Neural progenitor cell (in vitro differentiated cells): ENCODE measurements around the gene APBB2.

Experiments used
- EZH2 ChIP-seq: fragments of 200-600 bp; sonication (generic); IDR thresholded peaks from 2 replicates; pipeline ENCODE4 v1.6.1; 2017; ENCODE audit warnings: antibody characterized with exemption, mild to moderate bottlenecking, moderate library complexity
- EZH2phosphoT487 ChIP-seq: fragments of 200-600 bp; sonication (generic); IDR thresholded peaks from 2 replicates; pipeline ENCODE4 v1.6.1; 2017; ENCODE audit warnings: antibody characterized with exemption
- TF ChIP-seq, protein P1 (sequence below): fragments of 200-600 bp; sonication (generic); IDR thresholded peaks from 2 replicates; pipeline ENCODE4 v1.5.1; 2017; ENCODE audit warnings: antibody characterized with exemption, mild to moderate bottlenecking

DNA sequence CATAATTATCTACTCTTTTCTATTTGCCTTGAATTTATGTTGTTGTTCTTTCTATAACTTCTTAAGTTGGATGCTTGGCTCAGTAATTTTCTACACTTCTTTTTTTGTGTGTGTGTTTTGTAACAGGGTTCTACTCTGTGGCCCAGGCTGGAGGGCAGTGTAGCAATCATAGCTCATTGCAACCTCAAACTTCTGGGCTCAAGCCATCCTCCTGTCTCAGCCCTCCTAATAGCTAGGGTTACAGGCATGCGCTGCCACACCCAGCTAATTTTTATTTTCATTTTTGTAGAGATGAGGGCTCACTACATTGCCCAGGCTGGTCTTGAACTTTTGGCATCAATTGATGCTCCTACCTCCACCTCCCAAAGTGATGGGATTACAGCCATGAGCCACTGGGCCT, 21.7 kb upstream of the APBB2 start:
- TF ChIP-seq, protein P1, sequence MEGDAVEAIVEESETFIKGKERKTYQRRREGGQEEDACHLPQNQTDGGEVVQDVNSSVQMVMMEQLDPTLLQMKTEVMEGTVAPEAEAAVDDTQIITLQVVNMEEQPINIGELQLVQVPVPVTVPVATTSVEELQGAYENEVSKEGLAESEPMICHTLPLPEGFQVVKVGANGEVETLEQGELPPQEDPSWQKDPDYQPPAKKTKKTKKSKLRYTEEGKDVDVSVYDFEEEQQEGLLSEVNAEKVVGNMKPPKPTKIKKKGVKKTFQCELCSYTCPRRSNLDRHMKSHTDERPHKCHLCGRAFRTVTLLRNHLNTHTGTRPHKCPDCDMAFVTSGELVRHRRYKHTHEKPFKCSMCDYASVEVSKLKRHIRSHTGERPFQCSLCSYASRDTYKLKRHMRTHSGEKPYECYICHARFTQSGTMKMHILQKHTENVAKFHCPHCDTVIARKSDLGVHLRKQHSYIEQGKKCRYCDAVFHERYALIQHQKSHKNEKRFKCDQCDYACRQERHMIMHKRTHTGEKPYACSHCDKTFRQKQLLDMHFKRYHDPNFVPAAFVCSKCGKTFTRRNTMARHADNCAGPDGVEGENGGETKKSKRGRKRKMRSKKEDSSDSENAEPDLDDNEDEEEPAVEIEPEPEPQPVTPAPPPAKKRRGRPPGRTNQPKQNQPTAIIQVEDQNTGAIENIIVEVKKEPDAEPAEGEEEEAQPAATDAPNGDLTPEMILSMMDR: no peak
- TF ChIP-seq EZH2phosphoT487 (no peak), EZH2 (no peak)
